ENCODE results near the gene PDE4A.
A peak's percentile ranks its signal among the peaks of the same experiment; 100 is the strongest.
"Not testable (repeated sequence)": the region's sequence is repeated elsewhere in the genome, so short reads cannot be mapped to it uniquely, and the experiment has no call there.

The PDE4A gene

GRCh38 chr19:10420444-10421239, at the start of gene PDE4A:
Gene PDE4A, plus strand, starts transcription at chr19:10420538. Its CDS starts 227 bp downstream, at chr19:10420765.
- DNase-seq (ENCODE audit: low read depth in 4 of 4, low spot score in 1 of 4) = no peak

GRCh38 chr19:10372690-10373089, 47.6 kb upstream of the PDE4A start:
- DNase-seq (ENCODE audit: low read depth in 4 of 4, low spot score in 1 of 4) = no peak

GRCh38 chr19:10374931-10375330, 45.4 kb upstream of the PDE4A start:
- DNase-seq (ENCODE audit: low read depth in 4 of 4, low spot score in 1 of 4) = no peak

- not testable (repeated sequence) for DNase-seq (ENCODE audit: low read depth in 4 of 4, low spot score in 1 of 4)
Observed at GRCh38 chr19:10377140-10377640, 43.1 kb upstream of the PDE4A start.

GRCh38 chr19:10378124-10378523, 42.2 kb upstream of the PDE4A start:
- DNase-seq (ENCODE audit: low read depth in 4 of 4, low spot score in 1 of 4) = no peak

GRCh38 chr19:10379880-10380312, 40.4 kb upstream of the PDE4A start:
- no peak for DNase-seq (ENCODE audit: low read depth in 4 of 4, low spot score in 1 of 4)

GRCh38 chr19:10380313-10381102, 39.8 kb upstream of the PDE4A start, which contains the start of gene TYK2:
Gene TYK2, minus strand, starts transcription at chr19:10380572. Its CDS starts 2,166 bp downstream, at chr19:10378406.
- peak; percentile 86 to 96 (median 93) for DNase-seq (ENCODE audit: low read depth in 4 of 4, low spot score in 1 of 4)

GRCh38 chr19:10383223-10383499, 37.2 kb upstream of the PDE4A start:
- DNase-seq (ENCODE audit: low read depth in 4 of 4, low spot score in 1 of 4) = not testable (repeated sequence)

GRCh38 chr19:10384580-10384979, 35.8 kb upstream of the PDE4A start:
- no peak for DNase-seq (ENCODE audit: low read depth in 4 of 4, low spot score in 1 of 4)

GRCh38 chr19:10388957-10389356, 31.4 kb upstream of the PDE4A start:
- DNase-seq (ENCODE audit: low read depth in 4 of 4, low spot score in 1 of 4) = peak; percentile 73 to 88 (median 82)

- DNase-seq (ENCODE audit: low read depth in 4 of 4, low spot score in 1 of 4) = no peak
Observed at GRCh38 chr19:10389863-10390262, 30.5 kb upstream of the PDE4A start.

- DNase-seq (ENCODE audit: low read depth in 4 of 4, low spot score in 1 of 4) = peak; percentile 35 to 52 (median 50)
Observed at GRCh38 chr19:10390652-10391286, 29.6 kb upstream of the PDE4A start.

GRCh38 chr19:10392120-10392519, 28.2 kb upstream of the PDE4A start:
- DNase-seq (ENCODE audit: low read depth in 4 of 4, low spot score in 1 of 4) = no peak

- DNase-seq (ENCODE audit: low read depth in 4 of 4, low spot score in 1 of 4) = no peak
Observed at GRCh38 chr19:10393137-10393536, 27.2 kb upstream of the PDE4A start.

- no peak for DNase-seq (ENCODE audit: low read depth in 4 of 4, low spot score in 1 of 4)
Observed at GRCh38 chr19:10395003-10395402, 25.3 kb upstream of the PDE4A start.

GRCh38 chr19:10395436-10395835, 24.9 kb upstream of the PDE4A start:
- DNase-seq (ENCODE audit: low read depth in 4 of 4, low spot score in 1 of 4) = no peak

- DNase-seq (ENCODE audit: low read depth in 4 of 4, low spot score in 1 of 4) = no peak
Observed at GRCh38 chr19:10395917-10396316, 24.4 kb upstream of the PDE4A start.

- no peak for DNase-seq (ENCODE audit: low read depth in 4 of 4, low spot score in 1 of 4)
Observed at GRCh38 chr19:10398819-10399218, 21.5 kb upstream of the PDE4A start.

- DNase-seq (ENCODE audit: low read depth in 4 of 4, low spot score in 1 of 4) = not testable (repeated sequence)
Observed at GRCh38 chr19:10399340-10399739, 21.0 kb upstream of the PDE4A start.

GRCh38 chr19:10399878-10400277, 20.5 kb upstream of the PDE4A start:
- DNase-seq (ENCODE audit: low read depth in 4 of 4, low spot score in 1 of 4) = no peak

GRCh38 chr19:10402441-10403038, 17.8 kb upstream of the PDE4A start:
- no peak for DNase-seq (ENCODE audit: low read depth in 4 of 4, low spot score in 1 of 4)

All from stimulated activated CD4-positive, alpha-beta T cell treated with anti-CD3 and anti-CD28 coated beads, Interleukin-1b, Interleukin-23, amount 100 ng/mL, for 24 hours (primary cell).